GM19239 (cell line): Measurements from ENCODE around the gene PSD2.
A peak's percentile ranks its signal among the peaks of the same experiment; 100 is the strongest.
"Not testable (repeated sequence)": the region's sequence is repeated elsewhere in the genome, so short reads cannot be mapped to it uniquely, and the experiment has no call there.

ENCODE experiments used
- DNase-seq: peaks from one replicate; pipeline ENCODE4 v3.0.0; 2011; ENCODE audit warnings: low spot score; ENCODE audit not compliant: insufficient read length
- FAIRE-seq: peaks from 2 replicates; lab custom pipeline; 2011; peaks lifted over from hg19 to GRCh38; lab: Jason Lieb, UNC

Gene PSD2

GRCh38 chr5:139787568-139788293 lies 7.9 kb upstream of the PSD2 start:
- FAIRE-seq (peak; percentile 86), DNase-seq (peak; percentile 94)

- no peak for DNase-seq
- no peak for FAIRE-seq
Observed at GRCh38 chr5:139788294-139788910, 7.2 kb upstream of the PSD2 start.

- no peak for DNase-seq
- no peak for FAIRE-seq
Observed at GRCh38 chr5:139789116-139789844, 6.3 kb upstream of the PSD2 start.

GRCh38 chr5:139789845-139790189 lies 5.8 kb upstream of the PSD2 start:
- FAIRE-seq (no peak), DNase-seq (no peak)

GRCh38 chr5:139792218-139792617 lies 3.4 kb upstream of the PSD2 start:
- no peak for FAIRE-seq
- DNase-seq: no peak

GRCh38 chr5:139792655-139793054 lies 3.0 kb upstream of the PSD2 start:
- not testable (repeated sequence) for DNase-seq, FAIRE-seq

- DNase-seq: no peak
- FAIRE-seq: no peak
Observed at GRCh38 chr5:139794067-139794846, 1.4 kb upstream of the PSD2 start.

GRCh38 chr5:139796061-139796806 lies 626 bp downstream of the PSD2 start:
- FAIRE-seq (no peak), DNase-seq (no peak)

GRCh38 chr5:139797335-139797734 lies 1.7 kb downstream of the PSD2 start:
- FAIRE-seq: no peak

GRCh38 chr5:139797856-139798510 lies 2.4 kb downstream of the PSD2 start:
- no peak for DNase-seq

More at GRCh38 chr5:139797335-139797734, 1.7 kb downstream of the PSD2 start:
- DNase-seq: no peak

GRCh38 chr5:139798883-139799282 lies 3.3 kb downstream of the PSD2 start:
- DNase-seq (no peak), FAIRE-seq (no peak)

More at GRCh38 chr5:139797856-139798510, 2.4 kb downstream of the PSD2 start:
- FAIRE-seq: no peak

- DNase-seq: no peak
- FAIRE-seq: no peak
Observed at GRCh38 chr5:139799359-139799758, 3.8 kb downstream of the PSD2 start.

GRCh38 chr5:139803978-139804377 lies 8.4 kb downstream of the PSD2 start:
- DNase-seq (no peak), FAIRE-seq (no peak)

GRCh38 chr5:139804800-139805397 lies 9.3 kb downstream of the PSD2 start:
- FAIRE-seq (no peak), DNase-seq (no peak)

GRCh38 chr5:139805545-139805944 lies 9.9 kb downstream of the PSD2 start:
- FAIRE-seq: no peak
- no peak for DNase-seq

GRCh38 chr5:139806111-139806510 lies 10.5 kb downstream of the PSD2 start:
- FAIRE-seq (no peak), DNase-seq (no peak)

- no peak for DNase-seq
- no peak for FAIRE-seq
Observed at GRCh38 chr5:139806726-139807646, 11.4 kb downstream of the PSD2 start.

GRCh38 chr5:139807647-139808030 lies 12.0 kb downstream of the PSD2 start:
- no peak for FAIRE-seq
- DNase-seq: no peak
